GM06990 (cell line): ENCODE measurements around the gene MUC16.

Source experiments
- DNase-seq: peaks from one replicate; pipeline ENCODE4 v3.0.0-alpha.2; 2011; ENCODE audit not compliant: insufficient read length; ENCODE audit errors: extremely low read depth
- H3K27me3 ChIP-seq: replicated peaks from 2 replicates; pipeline ENCODE4 v1.6.0; 2011; ENCODE audit warnings: low read length; ENCODE audit not compliant: control insufficient read depth, insufficient read depth
- H3K36me3 ChIP-seq: 2 replicates; pipeline ENCODE4 v1.5.1; 2011; ENCODE audit warnings: low read length; ENCODE audit not compliant: control insufficient read depth, insufficient read depth
- H3K4me3 ChIP-seq: replicated peaks from 2 replicates; pipeline ENCODE4 v1.5.1; 2011; ENCODE audit warnings: low read depth, mild to moderate bottlenecking, control low read depth, low read length
- TF ChIP-seq, protein P1 (sequence below): IDR thresholded peaks from 2 replicates; pipeline ENCODE4 v1.5.1; 2011; ENCODE audit warnings: low read length, control low read depth, mild to moderate bottlenecking, inconsistent platforms; ENCODE audit not compliant: insufficient read depth, poor library complexity, severe bottlenecking

Gene MUC16

DNA sequence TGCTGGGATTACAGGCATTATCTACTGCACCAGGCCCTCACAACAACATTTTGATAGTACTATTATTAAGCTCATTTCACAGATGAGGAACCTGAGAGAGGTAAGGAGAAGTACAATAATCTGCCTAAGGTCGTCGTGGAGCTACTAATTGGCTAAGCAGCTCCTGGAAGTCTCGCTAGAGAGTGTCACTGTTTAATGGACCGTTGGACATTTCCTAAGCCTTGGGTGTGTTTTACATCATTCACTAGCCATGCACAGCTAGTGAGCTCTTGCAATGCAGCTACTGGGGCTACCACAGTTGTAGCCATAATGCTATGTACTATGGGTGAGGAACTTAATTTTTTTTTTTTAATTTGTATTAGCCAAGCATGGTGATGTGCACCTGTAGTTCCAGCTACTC is 42.7 kb upstream of the MUC16 start:
- H3K36me3 ChIP-seq, result no peaks in the 10 kb centered on the region
- no peaks in the 10 kb centered on the region for H3K27me3 ChIP-seq
- H3K4me3 ChIP-seq, result no peak overlapping the region
- TF ChIP-seq, protein P1, sequence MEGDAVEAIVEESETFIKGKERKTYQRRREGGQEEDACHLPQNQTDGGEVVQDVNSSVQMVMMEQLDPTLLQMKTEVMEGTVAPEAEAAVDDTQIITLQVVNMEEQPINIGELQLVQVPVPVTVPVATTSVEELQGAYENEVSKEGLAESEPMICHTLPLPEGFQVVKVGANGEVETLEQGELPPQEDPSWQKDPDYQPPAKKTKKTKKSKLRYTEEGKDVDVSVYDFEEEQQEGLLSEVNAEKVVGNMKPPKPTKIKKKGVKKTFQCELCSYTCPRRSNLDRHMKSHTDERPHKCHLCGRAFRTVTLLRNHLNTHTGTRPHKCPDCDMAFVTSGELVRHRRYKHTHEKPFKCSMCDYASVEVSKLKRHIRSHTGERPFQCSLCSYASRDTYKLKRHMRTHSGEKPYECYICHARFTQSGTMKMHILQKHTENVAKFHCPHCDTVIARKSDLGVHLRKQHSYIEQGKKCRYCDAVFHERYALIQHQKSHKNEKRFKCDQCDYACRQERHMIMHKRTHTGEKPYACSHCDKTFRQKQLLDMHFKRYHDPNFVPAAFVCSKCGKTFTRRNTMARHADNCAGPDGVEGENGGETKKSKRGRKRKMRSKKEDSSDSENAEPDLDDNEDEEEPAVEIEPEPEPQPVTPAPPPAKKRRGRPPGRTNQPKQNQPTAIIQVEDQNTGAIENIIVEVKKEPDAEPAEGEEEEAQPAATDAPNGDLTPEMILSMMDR, result no peak
- DNase-seq, result no peak

- no peak overlapping the region for H3K4me3 ChIP-seq
- H3K27me3 ChIP-seq, result no peaks in the 10 kb centered on the region
- no peak for DNase-seq
- no peaks in the 10 kb centered on the region for H3K36me3 ChIP-seq
- TF ChIP-seq, protein P1, result no peak
Observed at GRCh38 chr19:9046694-9047093, 36.5 kb upstream of the MUC16 start.

DNA sequence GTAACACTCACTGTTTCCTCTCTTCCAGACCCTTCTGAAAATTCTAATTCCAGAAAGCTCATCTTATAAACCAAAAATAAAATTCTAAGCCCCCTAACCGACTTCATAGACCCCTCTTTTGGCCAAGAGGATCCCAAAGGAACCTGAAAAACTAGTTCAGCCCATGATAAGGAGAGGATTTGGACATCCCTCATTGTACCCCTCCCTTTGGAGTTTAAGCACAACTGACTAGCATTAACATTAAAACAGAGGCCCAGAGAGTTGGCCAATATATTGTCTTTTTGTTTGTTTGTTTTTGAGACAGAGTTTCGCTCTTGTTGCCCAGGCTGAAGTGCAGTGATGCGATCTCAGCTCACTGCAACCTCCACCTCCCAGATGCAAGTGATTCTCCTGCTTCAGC is 34.2 kb upstream of the MUC16 start:
- Histone ChIP-seq H3K4me3 (no peak overlapping the region), H3K36me3 (no peaks in the 10 kb centered on the region), H3K27me3 (no peaks in the 10 kb centered on the region)
- no peak for DNase-seq
- TF ChIP-seq, protein P1, result no peak

DNA sequence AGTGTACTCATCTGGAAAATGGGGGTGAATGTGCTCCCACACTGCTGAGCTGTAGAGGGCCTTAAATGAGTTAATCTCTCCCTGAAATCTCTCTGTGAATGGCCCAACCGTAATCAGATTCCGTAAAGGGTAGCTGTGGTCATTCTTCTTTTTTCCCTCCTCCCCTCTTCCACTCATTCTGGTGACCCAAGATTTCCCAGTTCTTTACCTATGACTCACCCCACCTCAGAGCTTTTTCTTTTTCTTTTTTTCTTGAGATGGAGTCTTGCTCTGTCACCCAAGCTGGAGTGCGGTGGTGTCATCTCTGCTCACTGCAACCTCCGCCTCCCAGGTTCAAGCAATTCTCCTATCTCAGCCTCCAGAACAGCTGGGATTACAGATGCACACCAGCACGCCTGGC is 33.3 kb upstream of the MUC16 start:
- Histone ChIP-seq H3K4me3 (no peak overlapping the region), H3K36me3 (no peaks in the 10 kb centered on the region)
- TF ChIP-seq, protein P1, result no peak

DNA sequence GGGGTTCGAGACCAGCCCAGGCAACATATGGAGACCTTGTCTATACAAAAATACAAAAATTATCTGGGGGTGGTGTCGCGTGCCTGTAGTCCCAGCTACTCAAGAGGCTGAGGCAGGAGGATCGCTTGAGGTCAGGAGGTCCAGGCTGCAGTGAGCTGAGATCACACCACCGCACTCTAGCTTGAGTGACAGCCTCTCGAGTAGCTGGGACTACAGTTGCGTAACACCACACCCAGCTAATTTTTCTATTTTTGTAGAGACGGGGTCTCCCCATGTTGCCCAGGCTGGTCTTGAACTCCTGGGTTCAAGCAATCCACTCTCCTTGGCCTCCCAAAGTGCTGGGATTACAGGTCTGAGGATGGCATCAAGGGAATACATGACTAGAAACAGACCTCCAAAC is 30.8 kb upstream of the MUC16 start:
- H3K27me3 ChIP-seq, result no peaks in the 10 kb centered on the region
- TF ChIP-seq, protein P1, result no peak

More for the DNA sequence above, 33.3 kb upstream of the MUC16 start:
- no peak for DNase-seq
- no peaks in the 10 kb centered on the region for H3K27me3 ChIP-seq

DNA sequence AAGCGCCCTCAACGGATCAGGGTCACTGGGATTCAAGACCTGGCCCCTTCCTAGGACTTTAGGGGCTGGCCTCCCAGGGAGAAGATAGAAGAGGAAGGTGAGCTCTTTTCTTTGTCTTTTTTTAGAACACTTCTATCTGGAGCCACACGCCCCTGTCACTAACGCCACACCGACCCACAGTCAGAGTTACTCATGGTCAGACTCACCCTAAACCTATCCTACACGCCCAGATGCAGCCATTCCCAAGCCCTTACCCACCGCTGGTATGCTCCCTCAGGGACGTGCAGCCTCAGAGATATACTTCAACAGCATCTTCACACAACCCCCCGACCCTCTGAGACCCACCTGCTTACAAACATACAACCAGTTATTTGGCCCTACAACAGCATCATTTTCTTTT is 29.9 kb upstream of the MUC16 start:
- TF ChIP-seq, protein P1, result no peak
- no peaks in the 10 kb centered on the region for H3K36me3 ChIP-seq
- no peak for DNase-seq
- no peak overlapping the region for H3K4me3 ChIP-seq
- H3K27me3 ChIP-seq, result no peaks in the 10 kb centered on the region

More for the DNA sequence above, 30.8 kb upstream of the MUC16 start:
- Histone ChIP-seq H3K4me3 (no peak overlapping the region), H3K36me3 (no peaks in the 10 kb centered on the region)
- DNase-seq, result no peak
